Neural progenitor cell (in vitro differentiated cells): Measurements from ENCODE around the gene DNM2. TPM values are rescaled to one million over a fixed set of nuclear protein-coding genes. Genes with fewer than 3 reads are reported as not detected.
A peak's percentile ranks its signal among the peaks of the same experiment; 100 is the strongest.

ENCODE experiments used
- DNase-seq: peaks from one replicate; pipeline ENCODE4 v3.0.0-alpha.2; 2016; ENCODE audit warnings: low spot score
- H2AFZ ChIP-seq: fragments of 200-600 bp; sonication (generic); replicated peaks from 2 replicates; pipeline ENCODE4 v1.6.1; 2016; ENCODE audit warnings: antibody characterized with exemption
- H3F3A ChIP-seq: fragments of 200-600 bp; sonication (generic); 2 replicates; pipeline ENCODE4 v1.6.1; 2016; ENCODE audit warnings: antibody characterized with exemption, low read depth
- H3K27ac ChIP-seq: fragments of 200-600 bp; sonication (generic); 2 replicates; pipeline ENCODE4 v1.5.1; 2016; ENCODE audit warnings: mild to moderate bottlenecking
- H3K27me3 ChIP-seq: fragments of 200-600 bp; sonication (generic); 2 replicates; pipeline ENCODE4 v1.6.1; 2016; ENCODE audit warnings: mild to moderate bottlenecking, moderate library complexity
- H3K36me3 ChIP-seq: fragments of 200-600 bp; sonication (generic); 2 replicates; pipeline ENCODE4 v1.5.1; 2016
- H3K4me1 ChIP-seq: fragments of 200-600 bp; sonication (generic); 2 replicates; pipeline ENCODE4 v1.6.1; 2016; ENCODE audit warnings: mixed run types
- H3K4me2 ChIP-seq: fragments of 200-600 bp; sonication (generic); 2 replicates; pipeline ENCODE4 v1.6.1; 2016
- H3K4me3 ChIP-seq: fragments of 200-600 bp; sonication (generic); 2 replicates; pipeline ENCODE4 v1.5.1; 2016
- H3K79me2 ChIP-seq: fragments of 200-600 bp; sonication (generic); 2 replicates; pipeline ENCODE4 v1.6.1; 2016; ENCODE audit warnings: low read depth
- H3K9ac ChIP-seq: fragments of 200-600 bp; sonication (generic); 2 replicates; pipeline ENCODE4 v1.6.1; 2016
- H3K9me3 ChIP-seq: fragments of 200-600 bp; sonication (generic); 2 replicates; pipeline ENCODE4 v1.5.1; 2016; ENCODE audit warnings: low read depth
- H4K20me1 ChIP-seq: fragments of 200-600 bp; sonication (generic); 2 replicates; pipeline ENCODE4 v1.6.1; 2016; ENCODE audit warnings: low read depth
- H3K27ac Mint-ChIP-seq: 3 replicates; pipeline ENCODE4 v1.8.0; 2021; ENCODE audit warnings: mixed read lengths
- H3K27me3 Mint-ChIP-seq: 2 replicates; pipeline ENCODE4 v1.8.0; 2022; ENCODE audit warnings: low read depth, mild to moderate bottlenecking, inconsistent platforms, moderate library complexity, mixed read lengths; ENCODE audit not compliant: insufficient read depth
- H3K36me3 Mint-ChIP-seq: 3 replicates; pipeline ENCODE4 v1.8.0; 2021; ENCODE audit warnings: mixed read lengths
- H3K4me1 Mint-ChIP-seq: 3 replicates; pipeline ENCODE4 v1.8.0; 2021; ENCODE audit warnings: mixed read lengths
- H3K4me3 Mint-ChIP-seq: 3 replicates; pipeline ENCODE4 v1.8.0; 2021; ENCODE audit warnings: mild to moderate bottlenecking, moderate library complexity, mixed read lengths
- H3K9me3 Mint-ChIP-seq: 3 replicates; pipeline ENCODE4 v1.8.0; 2020; ENCODE audit warnings: mixed read lengths
- EZH2 ChIP-seq: fragments of 200-600 bp; sonication (generic); IDR thresholded peaks from 2 replicates; pipeline ENCODE4 v1.6.1; 2017; ENCODE audit warnings: antibody characterized with exemption, mild to moderate bottlenecking, moderate library complexity
- EZH2phosphoT487 ChIP-seq: fragments of 200-600 bp; sonication (generic); IDR thresholded peaks from 2 replicates; pipeline ENCODE4 v1.6.1; 2017; ENCODE audit warnings: antibody characterized with exemption
- total RNA-seq: library from RNA; depleted of rRNA; stranded (reverse); fragments of >200 nt; gene quantifications from 2 replicates; pipeline ENCODE4 v1.2.3, GENCODE V29; 2015; ENCODE audit warnings: low replicate concordance
- TF ChIP-seq, protein P1 (sequence below): fragments of 200-600 bp; sonication (generic); IDR thresholded peaks from 2 replicates; pipeline ENCODE4 v1.5.1; 2017; ENCODE audit warnings: antibody characterized with exemption, mild to moderate bottlenecking

The DNM2 gene
- 49.9 and 101 TPM in 2 replicates for total RNA-seq

DNA sequence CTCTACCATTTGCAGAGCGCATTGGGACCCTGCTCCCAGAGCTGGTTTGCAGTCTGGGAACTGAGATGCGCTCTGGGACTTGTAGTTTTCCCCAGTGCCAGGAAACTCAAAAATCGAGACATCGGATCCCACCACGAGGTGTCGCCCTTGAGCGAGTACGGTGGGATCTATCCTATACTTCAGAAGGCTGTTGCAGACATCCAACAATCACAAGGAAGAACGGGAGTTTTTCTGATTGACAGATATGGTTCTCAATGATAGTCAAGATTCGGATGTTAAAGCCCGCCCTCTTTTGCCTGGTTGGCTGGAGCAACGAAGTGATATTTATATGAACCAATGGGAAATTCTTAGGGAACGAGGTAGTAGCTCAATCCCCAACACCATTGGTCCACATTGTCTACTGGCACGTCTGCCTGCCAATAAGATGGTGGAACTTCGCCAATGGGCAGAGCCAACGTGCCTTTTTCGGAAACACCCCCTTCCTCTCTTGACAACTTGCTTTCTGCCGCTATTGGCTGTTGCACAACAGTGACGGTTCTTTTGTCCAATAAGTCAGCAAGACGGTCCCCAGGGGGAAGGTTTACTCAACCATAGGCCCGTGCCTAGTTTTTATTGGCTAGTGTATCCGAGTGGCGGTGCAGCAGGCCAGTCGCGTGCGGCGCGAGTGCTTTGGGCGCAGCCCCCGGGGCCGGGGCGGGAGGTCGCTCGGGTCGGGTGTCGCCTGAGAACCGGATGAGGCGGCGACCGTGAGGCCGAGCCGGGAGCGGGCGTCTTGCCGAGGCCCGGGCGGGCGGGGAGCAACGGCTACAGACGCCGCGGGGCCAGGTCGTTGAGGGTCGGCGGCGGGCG lies at the start of gene DNM2:
Gene DNM2, plus strand, starts transcription at position 724 of the 849 bp plus-strand sequence. CDS start 164 bp downstream, outside the sequence.
- Mint-ChIP-seq H3K27ac (peak within 1 kb of the TSS; percentile 78), H3K4me3 (peak within 1 kb of the TSS; percentile 96), H3K9me3 (no peaks in the 10 kb centered on the region), H3K36me3 (peaks cover 2% of the 10 kb centered on the region), H3K4me1 (peaks cover 14% of the 10 kb centered on the region), H3K27me3 (peaks cover 2% of the 10 kb centered on the region)
- peaks cover 10% of the 10 kb centered on the region for H3K4me1 ChIP-seq
- peak within 1 kb of the TSS; percentile 89 for H3K9ac ChIP-seq
- no peak for TF ChIP-seq EZH2phosphoT487
- no peak for TF ChIP-seq EZH2
- TF ChIP-seq, protein P1, sequence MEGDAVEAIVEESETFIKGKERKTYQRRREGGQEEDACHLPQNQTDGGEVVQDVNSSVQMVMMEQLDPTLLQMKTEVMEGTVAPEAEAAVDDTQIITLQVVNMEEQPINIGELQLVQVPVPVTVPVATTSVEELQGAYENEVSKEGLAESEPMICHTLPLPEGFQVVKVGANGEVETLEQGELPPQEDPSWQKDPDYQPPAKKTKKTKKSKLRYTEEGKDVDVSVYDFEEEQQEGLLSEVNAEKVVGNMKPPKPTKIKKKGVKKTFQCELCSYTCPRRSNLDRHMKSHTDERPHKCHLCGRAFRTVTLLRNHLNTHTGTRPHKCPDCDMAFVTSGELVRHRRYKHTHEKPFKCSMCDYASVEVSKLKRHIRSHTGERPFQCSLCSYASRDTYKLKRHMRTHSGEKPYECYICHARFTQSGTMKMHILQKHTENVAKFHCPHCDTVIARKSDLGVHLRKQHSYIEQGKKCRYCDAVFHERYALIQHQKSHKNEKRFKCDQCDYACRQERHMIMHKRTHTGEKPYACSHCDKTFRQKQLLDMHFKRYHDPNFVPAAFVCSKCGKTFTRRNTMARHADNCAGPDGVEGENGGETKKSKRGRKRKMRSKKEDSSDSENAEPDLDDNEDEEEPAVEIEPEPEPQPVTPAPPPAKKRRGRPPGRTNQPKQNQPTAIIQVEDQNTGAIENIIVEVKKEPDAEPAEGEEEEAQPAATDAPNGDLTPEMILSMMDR, result peak; percentile 89
- peak within 1 kb of the TSS; percentile 98 for H3K4me3 ChIP-seq
- peak; percentile 100 for DNase-seq
- H3F3A ChIP-seq, result peaks cover 11% of the 10 kb centered on the region
- H4K20me1 ChIP-seq, result peaks cover 38% of the 10 kb centered on the region
- H3K9me3 ChIP-seq, result no peaks in the 10 kb centered on the region
- H3K79me2 ChIP-seq, result peaks cover 46% of the 10 kb centered on the region
- H2AFZ ChIP-seq, result peak within 1 kb of the TSS; percentile 91
- peak within 1 kb of the TSS; percentile 96 for H3K4me2 ChIP-seq
- peak within 1 kb of the TSS; percentile 74 for H3K27ac ChIP-seq
- no peaks in the 10 kb centered on the region for H3K27me3 ChIP-seq
- no peaks in the 10 kb centered on the region for H3K36me3 ChIP-seq

DNA sequence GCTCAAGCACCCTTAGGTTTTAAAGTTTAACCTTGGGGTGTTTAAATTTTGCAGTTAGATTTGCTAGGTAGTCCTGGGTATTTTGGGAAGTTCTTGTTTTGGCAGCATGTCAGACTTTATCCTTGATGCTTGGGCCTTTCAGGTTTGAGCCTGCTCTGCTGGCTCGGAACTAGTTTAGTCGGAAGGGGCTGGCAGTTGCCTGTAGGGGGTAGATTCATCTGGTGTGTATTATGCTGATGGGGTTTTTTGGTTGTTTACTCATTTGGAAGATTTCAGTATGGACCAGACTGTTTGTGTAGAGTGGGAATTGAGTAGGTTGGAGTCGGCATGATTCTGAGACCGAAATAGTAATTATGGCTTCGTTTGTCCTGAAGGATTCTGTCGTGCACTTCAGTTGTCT lies 48.6 kb upstream of the DNM2 start:
- no peaks in the 10 kb centered on the region for H3K4me1 ChIP-seq
- H3K79me2 ChIP-seq, result peaks cover 100% of the 10 kb centered on the region
- no peak overlapping the region for H3K4me2 ChIP-seq
- H3K27ac Mint-ChIP-seq, result no peak overlapping the region
- H2AFZ ChIP-seq, result no peak overlapping the region
- H3K27me3 ChIP-seq, result no peaks in the 10 kb centered on the region
- no peak for DNase-seq
- no peak overlapping the region for H3K9ac ChIP-seq
- H3K4me1 Mint-ChIP-seq, result peaks cover 18% of the 10 kb centered on the region
- H3K9me3 Mint-ChIP-seq, result no peaks in the 10 kb centered on the region
- no peaks in the 10 kb centered on the region for H3K36me3 ChIP-seq
- H3K9me3 ChIP-seq, result no peaks in the 10 kb centered on the region
- H3K36me3 Mint-ChIP-seq, result peaks cover 29% of the 10 kb centered on the region
- peaks cover 4% of the 10 kb centered on the region for H3K27me3 Mint-ChIP-seq
- peaks cover 100% of the 10 kb centered on the region for H4K20me1 ChIP-seq
- H3F3A ChIP-seq, result peaks cover 26% of the 10 kb centered on the region
- H3K4me3 ChIP-seq, result no peak overlapping the region
- no peak overlapping the region for H3K27ac ChIP-seq
- TF ChIP-seq, protein P1, result no peak
- TF ChIP-seq EZH2 (no peak), EZH2phosphoT487 (no peak)
- no peak overlapping the region for H3K4me3 Mint-ChIP-seq

DNA sequence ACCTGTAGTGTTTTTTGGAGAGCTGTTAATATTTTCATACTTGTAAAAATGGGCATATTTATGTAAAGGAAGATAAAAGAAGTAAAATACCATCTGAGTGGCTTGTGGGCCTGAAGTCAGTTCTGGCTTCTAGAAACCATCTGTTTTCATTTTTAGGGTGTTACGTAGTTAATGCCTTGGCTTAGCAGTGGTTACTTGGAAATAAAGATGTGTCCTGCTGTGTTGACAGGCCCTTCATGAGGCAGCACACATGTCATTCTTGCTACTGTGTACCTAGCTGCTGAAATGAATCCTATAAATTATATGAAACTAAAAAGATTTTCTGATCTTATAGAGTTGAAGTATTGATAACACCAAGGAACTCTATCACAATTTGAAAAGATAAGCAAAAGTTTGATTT lies 47.7 kb upstream of the DNM2 start:
- no peak overlapping the region for H3K27ac ChIP-seq
- peaks cover 4% of the 10 kb centered on the region for H3K27me3 Mint-ChIP-seq
- no peaks in the 10 kb centered on the region for H3K36me3 ChIP-seq
- H3K9ac ChIP-seq, result no peak overlapping the region
- no peak for DNase-seq
- peaks cover 28% of the 10 kb centered on the region for H3F3A ChIP-seq
- H3K27me3 ChIP-seq, result no peaks in the 10 kb centered on the region
- H3K4me2 ChIP-seq, result no peak overlapping the region
- peaks cover 100% of the 10 kb centered on the region for H3K79me2 ChIP-seq
- H4K20me1 ChIP-seq, result peaks cover 100% of the 10 kb centered on the region
- TF ChIP-seq EZH2phosphoT487 (no peak), EZH2 (no peak)
- peaks cover 32% of the 10 kb centered on the region for H3K36me3 Mint-ChIP-seq
- H3K4me1 ChIP-seq, result no peaks in the 10 kb centered on the region
- H3K9me3 Mint-ChIP-seq, result no peaks in the 10 kb centered on the region
- no peak overlapping the region for H3K4me3 ChIP-seq
- no peaks in the 10 kb centered on the region for H3K9me3 ChIP-seq
- H2AFZ ChIP-seq, result no peak overlapping the region
- peaks cover 18% of the 10 kb centered on the region for H3K4me1 Mint-ChIP-seq
- H3K27ac Mint-ChIP-seq, result no peak overlapping the region
- H3K4me3 Mint-ChIP-seq, result no peak overlapping the region
